HG03060 (cell line): ENCODE data around the gene CACNA1S.

ENCODE experiments used
- ATAC-seq: cut with Tn5 transposase; IDR thresholded peaks from one replicate; pipeline ENCODE4 v1.9.1; 2021; ENCODE audit warnings: low read depth, moderate number of reproducible peaks; ENCODE audit not compliant: unreplicated experiment

Gene CACNA1S

DNA sequence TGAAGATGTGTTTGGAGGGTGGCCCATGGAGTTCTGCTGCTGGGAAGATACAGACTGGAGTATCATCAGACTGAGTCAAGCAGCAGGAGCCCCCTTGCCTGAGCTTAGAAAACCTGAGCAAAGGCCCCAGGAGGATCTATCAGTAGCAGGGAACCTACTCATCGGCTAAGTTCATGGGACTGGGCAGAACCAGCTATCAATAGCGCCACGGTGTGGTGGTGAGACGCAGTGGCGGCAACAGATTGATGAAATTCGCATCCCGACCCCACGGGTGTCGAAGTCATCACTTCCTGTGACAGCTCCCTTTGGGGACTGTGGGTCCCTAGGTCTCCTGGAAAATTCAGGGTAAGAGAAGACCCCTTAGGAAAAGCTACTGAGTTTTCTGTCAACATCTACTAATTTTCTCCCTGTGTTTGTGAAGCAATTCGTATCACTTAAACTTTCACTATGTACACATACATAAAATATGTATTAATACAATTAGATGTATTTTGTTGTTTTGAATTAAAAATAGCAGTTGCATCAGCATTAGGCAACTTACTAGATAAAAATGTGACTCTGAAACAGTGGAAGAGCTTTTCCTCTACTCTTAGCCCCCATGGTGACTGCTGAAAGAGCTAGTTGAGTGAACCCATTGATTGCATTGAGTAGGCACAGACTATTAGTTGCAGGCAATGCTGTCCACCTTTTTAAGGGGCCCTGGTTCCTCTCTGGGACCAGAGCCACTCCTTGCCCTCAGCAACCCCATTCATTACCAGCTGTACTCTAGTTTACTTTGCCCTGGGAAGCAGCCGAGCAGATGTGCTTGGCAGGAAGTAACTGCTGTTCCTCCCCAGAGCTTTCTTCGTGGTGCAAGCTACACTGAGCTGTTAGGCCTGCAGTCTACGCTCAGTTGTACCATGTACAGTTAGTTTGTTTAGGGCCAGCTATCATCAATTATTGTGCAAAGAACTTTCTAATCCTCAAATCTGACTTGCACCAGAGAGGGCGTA is 7.3 kb upstream of the CACNA1S start:
- ATAC-seq: no peak

DNA sequence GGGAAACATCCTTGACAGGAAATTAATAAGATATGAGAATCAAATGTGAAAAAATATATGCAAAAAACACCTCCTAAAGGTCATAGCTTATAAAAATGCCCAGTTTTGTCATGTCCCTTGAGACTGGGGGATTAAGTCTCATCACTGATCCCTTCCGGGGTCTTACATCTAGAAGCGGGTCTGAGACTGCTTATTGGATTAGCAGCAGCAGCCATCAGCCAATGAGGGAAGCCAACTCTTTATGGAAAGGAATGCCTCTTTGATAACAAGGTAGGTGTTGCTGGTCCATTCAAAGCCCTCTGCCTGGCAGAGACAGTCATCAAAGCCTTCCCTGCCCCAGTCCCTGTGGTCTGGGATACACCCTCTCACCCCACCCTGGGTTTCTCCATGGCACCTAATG is 3.9 kb upstream of the CACNA1S start:
- no peak for ATAC-seq

DNA sequence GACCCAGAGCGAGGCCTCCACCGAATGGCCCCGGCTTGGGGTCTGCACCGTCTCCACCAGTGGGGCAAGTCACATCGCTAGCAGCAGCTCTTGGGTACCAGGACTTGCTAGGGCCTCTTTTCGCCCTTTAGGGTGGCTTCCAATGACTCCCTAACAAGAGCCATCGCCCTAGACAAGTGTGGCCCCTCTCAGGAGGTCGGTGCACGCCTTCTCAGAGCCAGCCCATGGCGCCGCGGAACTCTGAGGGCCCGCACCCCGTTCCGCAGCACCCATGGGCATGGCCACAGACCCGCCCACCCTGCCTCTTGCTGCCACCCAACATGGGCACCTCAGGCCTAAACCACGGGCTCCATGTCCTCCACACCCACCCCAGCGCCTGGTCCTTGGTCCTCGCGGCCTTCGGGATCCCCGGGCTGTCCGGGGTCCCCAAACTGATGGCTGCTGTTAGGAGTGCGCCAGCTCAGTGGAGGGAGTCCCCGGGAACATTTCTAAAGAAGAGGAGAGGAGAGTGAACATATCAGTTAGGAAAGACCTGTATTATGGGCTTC is 3.2 kb upstream of the CACNA1S start:
- no peak for ATAC-seq

DNA sequence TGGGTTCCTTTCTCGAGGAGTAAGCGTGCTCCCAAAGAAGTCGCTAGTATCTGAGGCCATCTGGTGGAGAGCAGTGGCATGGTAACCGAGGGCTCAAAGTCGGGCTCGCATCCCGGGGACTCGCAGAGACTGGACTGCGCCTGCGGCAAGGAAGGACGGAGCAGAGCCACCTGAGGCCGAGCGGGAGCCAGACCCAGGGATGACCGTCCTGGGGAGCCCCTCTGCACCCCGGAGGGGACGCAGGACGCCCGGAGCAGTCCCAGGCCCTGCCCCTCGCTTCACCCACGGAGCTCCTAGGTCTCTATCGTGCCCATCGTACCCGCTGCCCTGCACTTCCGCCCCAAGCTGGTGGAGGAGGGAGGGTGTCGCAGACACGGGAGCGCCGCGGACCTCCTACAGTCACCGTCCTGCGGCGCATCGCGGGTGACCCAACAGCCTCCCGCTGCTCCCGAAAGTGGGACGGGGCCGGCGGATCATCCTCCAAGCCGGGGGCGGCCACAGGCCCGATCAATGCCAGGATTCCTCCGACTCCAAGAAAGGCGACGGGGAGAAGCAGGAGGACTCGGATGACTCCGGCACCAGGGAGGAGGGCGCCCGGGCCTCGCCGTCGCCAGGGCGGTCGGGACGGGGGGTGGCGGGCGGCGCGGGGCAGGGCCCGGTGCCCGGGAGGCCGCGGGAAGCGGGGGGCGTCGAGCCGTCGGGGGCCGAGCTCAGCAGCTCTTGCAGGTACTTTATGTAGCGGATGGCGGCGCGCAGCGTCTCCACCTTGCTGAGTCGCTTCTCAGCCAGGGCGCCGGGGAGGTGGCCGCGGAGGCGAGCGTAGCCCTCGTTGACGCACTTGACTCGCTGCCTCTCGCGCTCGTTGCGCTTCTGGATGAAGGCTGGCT is 2.3 kb upstream of the CACNA1S start:
- ATAC-seq: peak; percentile 62

DNA sequence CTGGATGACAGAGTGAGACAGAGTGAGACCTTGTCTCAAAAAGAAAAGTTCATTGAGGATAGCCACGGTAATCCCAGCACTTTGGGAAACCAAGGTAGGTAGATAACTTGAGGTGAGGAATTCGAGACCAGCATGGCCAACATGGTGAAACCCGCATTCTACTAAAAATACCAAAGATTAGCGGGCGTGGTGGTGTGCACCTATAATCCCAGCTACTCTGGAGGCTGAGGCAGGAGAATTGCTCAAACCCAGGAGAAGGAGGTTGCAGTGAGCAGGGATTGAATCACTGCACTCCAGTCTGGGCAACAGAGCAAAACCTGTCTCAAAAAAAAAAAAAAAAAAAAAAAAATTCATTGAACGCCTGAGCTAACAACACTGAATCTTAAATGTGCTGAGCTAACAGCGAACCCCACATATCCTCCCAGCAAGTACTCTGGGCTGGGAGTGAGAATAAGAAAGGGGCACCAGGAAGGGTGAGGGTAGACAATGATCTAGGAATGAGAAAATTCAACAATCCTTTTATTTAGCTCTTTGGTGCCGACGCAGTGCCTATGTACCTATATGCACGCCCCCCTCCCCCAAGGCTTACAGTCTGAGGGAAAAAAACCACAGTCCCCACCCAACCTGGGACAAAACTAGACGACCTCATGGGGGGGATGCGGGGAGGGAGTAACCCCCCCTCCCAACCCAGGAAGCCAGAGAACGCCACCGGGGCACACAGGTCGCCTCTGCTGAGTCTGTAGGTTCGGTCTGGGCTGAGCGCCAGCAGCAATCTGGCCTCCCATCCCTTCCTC is 1.4 kb upstream of the CACNA1S start:
- no peak for ATAC-seq

DNA sequence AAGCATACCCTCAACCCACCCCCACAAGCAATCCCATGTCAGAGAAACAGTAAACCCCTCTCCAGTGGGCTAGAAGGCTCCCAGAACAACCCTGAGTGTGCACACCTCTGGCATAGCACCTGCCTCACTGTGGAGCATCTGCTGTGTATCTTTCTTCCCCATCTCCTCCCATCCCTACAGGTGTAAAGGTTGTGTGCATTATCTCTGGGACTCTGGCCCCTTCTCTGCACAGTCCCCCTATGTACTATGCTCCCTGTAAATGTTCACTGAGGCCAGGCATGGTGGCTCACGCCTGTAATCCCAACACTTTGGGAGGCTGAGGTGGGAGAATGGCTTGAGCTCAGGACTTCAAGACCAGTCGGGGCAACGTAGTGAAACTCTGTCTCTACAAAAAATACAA is 700 bp upstream of the CACNA1S start:
- no peak for ATAC-seq

DNA sequence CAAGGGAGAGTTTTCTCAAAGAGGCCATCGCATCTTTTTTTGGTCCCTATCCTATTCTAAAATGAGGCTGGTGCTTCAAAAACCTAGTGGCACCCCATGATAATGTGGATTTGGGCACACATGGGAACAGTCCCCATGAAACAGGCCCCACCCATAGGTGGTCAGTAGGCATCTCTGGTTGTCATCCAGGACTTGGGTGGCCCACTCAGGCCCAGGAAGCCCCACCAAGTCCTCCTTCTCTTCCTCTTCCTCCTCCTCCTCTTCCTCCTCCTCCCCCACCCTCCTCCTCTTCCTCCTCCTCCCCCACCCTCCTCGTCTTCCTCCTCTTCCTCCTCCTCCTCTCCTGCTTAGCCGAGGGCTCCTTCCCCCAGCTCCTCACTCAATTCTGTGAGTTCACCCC is 554 bp downstream of the CACNA1S start:
- no peak for ATAC-seq

DNA sequence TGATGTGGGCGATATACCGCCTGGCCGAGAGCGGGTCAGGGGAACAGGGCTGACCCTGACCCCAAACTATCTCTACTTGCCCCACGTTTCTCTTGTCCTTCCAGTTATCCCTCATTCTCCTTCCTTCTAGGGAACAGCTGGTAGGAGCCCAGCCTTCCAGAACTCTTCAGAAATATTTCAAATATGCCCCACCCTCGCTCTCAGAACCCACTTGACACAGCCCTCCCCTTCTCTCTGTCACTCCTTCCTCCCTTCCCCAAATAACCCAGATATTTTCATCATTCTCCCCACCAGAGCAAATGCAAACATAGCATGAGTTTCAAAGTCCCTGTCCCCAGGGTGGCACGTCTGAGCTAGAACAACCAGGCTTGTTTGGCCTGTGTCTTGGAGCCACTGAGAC is 1.1 kb downstream of the CACNA1S start:
- ATAC-seq: no peak

DNA sequence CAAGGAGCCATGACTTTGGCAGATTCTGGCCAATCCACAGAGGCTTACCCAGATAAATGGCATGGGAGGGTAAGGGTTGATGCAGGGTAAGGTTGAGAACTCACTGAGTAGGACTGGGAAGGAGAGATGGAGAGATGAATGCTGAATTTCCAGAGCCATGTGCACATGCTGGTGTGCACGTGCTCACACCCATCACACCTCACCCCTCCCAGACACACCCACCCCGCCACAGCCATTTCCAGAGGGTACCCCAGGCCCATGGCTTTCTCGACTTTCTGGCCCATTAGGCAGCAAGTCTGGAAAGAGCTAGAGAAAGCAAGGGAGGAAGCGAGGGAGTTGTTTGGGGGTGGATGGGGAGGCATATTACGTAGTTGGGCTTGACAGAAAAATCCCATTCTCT is 1.6 kb downstream of the CACNA1S start:
- ATAC-seq: no peak

DNA sequence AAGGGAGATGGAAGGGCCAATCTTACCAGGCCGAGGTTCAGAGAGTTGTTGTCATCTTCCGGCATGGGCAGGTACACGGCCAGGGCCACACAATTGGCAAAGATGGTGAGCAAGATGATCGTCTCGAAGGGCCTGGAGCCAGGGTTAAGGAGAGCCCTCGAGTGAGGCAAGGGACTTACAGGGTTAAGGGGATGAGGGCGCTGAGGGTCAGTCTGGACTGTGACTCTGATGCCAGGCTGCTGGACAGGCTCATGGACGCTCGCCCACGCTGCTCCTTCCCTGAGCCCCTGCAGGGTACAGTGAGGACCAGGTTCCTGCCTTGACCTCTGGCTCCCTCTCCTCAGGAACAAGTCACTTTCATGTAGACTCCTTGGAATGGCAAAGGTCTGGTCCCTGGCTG is 2.1 kb downstream of the CACNA1S start:
- ATAC-seq: no peak

DNA sequence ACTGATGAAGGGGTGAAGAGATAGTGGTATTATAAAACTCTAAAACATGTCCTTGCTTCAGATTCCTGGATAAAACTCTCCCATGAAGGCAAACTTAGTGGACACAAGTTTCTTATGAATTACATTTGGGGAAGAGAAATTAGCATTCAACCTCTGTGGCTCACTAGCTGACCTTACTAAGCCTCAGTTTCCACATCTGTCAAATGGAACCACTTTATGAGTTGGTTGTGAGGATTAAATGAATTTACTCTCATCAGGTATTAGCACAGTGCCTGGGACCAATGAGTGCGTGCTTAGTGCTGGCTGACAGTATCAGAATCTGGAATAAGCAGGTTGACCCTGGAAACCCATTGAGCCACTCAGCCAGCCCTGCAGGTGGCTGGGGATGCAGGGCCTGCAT is 2.6 kb downstream of the CACNA1S start:
- ATAC-seq: no peak

DNA sequence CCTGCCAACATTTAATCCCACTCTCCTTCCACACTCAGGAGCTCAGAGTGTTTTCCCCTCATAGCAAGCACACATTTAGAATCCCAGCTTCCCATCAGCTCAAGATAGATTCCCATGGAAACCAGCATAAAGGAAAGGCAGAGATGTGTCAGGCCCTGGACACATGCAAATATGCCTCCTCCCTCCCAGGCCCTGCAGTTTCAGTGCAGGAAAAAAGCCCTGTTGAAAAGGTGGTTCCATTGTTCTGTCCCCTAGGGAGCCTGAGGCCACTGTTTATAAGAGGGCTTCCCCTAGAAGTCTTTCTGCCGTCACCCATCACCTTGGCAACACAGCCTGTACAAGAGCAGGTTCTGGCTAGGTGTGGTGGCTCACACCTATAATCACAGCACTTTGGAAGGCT is 3.6 kb downstream of the CACNA1S start:
- no peak for ATAC-seq

DNA sequence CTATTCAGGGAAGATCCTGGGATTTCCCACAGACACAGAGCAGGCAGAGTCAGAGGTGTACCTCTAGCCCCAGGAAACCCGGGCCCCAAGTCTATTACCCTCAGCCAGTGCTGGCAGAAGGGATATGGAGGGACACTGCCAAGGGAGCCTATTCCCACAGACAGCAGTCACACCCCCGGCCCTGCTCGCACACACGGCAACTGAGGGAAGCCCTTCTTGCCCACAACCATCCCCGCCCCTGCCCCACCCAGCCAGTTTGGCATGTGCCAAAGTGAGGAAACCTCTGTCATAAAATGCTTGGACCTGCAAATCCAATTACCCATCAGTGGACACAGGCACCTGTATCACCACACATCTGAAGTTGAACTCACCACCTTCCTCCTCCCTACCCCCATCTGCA is 6.5 kb downstream of the CACNA1S start:
- ATAC-seq: no peak

DNA sequence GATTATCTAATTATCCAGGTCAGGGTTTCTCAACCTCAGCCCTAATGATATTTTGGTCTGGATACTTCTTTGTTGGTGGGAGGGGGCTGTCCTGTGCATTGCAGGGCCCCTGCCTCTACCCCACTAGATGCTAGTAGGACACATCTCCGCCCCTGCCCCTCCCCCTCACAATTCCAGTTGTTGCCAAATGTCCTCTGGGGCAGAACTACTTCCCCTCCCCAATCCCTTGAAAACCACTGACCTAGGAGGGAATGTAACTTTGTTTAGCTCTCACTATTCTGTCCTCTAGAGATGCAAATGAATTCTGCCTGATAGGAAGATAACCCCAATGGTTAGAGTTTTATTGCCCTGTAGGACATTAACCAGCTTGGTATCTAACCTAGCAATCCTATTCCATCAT is 8.1 kb downstream of the CACNA1S start:
- ATAC-seq: no peak

DNA sequence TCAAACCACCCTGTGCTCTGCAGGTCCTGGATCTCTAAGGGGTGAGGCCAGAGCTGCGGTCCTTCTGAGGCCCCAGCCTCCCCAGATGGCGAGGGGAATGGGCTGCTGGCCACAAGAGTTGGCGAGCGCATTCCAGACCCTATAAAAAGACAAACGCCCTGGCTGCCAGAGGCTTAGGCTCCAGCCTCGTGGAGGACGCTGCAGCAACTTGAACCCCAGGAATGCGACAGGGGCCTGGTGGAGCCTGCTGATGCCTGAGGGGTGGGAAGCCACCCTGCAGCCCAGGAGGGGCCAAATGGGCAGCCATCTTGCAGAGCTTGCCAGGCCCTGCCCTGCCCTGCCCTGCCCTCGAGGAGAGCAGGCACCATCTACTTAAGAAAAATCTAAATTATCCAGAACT is 8.6 kb downstream of the CACNA1S start:
- ATAC-seq: no peak

DNA sequence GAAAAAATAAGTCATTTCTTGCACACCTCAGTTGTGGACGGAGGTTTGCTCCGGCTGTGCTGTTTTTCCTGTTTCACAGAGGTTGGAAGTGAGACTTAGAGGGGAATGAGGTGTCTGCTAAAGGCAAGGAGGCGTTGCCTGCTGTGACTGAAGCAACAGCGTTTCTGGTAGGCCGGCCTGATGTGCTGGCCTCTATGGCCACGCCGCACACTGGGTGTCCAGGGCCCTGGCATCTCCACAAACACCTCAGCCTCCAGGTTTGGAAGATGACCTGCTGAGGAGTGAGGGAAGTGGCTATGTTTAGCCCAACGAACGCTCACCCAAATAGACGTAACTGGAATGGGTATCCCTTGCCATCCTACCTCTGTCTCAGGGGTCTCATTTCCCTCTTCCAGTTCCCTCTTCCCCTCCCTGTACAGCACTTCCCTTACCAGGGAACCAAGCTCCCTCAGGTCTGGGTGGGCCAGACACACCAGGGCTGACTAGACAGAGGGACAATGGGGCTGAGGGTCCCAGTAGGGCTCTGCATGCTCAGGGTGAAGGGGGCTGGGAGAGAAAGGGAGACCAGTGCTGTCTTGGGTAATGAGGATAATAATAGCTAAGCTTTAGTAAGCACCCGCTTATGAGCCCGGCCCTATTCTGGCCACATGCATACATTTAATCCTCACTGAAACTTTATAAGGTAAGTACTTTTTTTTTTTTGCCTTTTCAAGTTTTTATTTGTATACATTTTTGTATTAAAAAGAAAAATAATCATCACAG is 11.9 kb downstream of the CACNA1S start:
- no peak for ATAC-seq

DNA sequence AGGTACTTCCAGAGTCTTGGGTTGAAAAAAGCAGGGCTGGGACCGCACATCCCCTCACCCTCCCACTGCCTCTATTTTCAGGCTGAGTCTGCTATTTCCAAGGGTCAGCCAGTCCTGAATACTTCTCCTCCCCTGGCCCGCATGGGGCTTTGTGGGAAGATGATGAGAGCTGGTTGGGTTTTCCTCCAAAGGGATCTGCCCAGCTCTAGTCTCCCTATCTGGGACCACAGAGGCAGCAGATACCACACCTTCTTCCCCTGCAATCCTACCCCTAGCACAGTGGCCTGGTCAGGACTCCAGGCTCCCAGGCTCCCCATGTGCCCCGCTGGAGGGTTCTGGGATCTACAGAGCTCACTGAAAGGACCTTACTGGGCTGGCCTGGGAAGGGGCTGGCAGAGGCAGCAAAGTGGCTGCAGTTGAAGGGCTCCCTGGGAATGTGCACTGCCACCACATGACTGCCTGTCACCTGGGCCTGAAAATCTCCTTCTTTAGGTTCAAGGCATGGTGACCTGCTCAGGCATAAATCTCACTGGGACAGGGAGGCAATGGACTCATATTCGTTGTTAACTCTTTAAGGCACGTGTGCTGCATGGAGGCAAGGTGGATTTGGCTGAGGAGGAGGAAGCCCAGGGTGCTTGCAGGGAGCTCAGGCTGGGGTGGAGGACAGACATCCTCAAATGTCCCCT is 13.1 kb downstream of the CACNA1S start:
- ATAC-seq: no peak

DNA sequence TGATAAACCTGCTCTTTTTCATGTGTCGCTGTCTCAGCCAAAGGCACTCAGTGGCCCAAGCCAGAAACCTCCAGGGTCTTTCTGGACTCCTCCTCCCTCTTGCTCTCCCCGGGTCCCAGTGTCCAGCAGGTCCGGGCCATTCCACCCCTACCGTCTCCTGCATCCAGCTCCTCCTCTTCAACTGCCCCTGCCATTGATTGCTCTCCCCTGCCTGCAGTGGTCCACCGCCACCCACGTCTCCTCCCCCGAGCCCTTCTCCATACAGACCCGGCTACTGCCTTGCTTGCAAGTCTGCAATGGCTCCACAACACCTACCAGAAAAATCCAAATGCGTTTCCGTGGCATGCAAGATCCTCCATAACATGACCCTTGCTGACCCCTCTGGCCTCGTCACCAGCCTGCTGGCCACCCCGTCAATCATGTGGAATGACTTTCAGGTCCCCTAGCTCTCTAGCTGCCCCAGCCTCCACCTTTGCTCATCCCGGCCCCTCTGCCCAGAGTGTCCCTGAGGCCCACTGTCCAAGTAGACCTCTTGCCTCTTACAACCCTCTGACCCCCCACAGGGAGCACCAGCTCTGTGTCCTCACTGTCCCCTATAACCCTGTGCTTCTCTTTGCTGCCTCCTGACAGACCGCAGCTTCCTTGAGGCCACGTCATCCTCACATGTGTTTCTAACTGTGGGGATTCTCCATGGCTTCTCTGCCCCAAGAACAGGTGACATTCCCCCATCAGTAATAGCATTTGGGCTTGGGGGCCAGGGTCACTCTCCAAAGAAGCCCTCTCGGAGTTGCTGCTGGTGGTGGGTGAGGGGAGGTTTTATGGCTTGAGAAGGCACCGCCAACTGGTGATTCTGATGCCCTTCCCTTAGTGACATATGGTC is 15.0 kb downstream of the CACNA1S start:
- ATAC-seq: no peak
